ENCODE measurements around the gene SEC14L1.

The SEC14L1 gene

DNA sequence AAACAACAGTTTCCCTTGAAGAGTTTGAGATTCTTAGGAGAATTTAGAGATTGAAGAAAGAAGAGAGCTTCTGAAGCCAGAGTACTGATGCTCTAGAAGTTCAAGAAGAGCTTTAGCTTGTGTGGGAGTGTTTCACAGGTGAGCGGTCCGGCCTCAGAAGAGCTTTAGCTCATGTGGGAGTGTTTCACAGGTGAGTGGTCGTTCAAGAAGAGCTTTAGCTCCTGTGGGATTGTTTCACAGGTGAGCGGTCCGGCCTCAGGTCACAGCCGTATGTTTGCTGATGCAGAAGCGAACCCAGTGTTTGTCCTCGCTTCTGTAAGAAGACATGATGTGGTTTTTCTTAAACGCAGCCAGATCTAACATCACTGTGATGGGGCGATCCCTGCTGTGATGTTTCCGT, 76.4 kb downstream of the SEC14L1 start:
- no peak for DNase-seq

DNA sequence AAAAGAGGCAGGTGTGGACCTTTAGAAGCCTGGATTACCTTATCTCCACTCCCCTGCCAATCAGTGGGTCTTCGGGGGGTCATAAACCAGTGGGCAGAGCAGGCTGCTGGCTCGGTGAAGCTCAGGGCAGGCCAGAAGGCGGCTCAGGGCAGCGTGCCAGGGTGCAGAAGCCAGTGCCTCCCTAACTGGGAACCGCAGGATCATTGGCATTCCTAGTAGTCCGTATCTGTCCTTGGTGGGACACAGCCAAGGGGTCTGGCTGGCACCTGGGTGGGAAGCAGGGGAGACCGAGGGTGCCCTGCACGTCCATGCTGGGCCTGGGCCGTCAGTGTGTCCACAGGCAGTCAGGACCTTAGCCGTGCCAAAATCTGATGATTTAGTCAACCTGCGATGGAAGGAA, 76.8 kb downstream of the SEC14L1 start:
- no peak for DNase-seq

DNA sequence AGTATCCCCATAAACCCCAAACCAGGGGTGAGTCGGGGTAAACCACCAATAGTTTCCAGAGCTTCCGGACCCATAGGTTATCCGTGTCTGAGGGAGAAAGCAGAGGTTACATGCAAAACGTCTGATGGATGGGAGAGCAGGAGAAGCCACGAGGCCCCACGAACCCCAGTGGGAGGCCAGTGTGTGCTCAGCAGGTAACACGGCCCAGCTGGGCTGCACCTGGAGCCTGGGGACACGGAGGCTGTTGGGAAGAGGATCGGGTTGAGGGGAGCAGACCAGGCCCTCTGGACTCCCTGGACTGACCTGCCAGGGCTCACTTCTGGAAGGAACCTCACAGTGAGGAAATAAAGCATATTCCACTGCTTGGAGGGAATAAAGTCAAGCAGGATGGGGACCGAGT, 78.1 kb downstream of the SEC14L1 start:
- DNase-seq, result no peak

DNA sequence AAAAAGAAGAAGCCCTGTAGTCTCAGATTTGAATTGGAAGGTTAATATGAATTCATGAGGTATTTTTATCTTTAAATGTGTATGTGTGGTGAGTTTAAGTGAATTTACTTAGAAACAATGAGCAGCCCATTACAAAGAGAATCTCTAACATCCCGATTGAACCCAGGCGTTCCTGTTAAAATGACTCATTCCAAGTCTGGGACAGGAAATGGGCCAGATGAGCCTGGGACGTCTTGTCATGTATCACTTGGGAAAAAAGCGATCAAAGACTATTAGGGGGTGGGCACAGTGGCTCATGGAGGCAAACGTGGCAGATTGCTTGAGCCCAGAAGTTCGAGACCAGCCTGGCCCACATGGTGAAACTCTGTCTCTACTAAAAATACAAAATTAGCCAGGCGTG, 81.6 kb downstream of the SEC14L1 start:
- no peak for DNase-seq

- DNase-seq, result no peak
Measured at GRCh38 chr17:77223642-77224420, 83.1 kb downstream of the SEC14L1 start.

- no peak for DNase-seq
Measured at GRCh38 chr17:77225265-77225664, 84.5 kb downstream of the SEC14L1 start.

DNA sequence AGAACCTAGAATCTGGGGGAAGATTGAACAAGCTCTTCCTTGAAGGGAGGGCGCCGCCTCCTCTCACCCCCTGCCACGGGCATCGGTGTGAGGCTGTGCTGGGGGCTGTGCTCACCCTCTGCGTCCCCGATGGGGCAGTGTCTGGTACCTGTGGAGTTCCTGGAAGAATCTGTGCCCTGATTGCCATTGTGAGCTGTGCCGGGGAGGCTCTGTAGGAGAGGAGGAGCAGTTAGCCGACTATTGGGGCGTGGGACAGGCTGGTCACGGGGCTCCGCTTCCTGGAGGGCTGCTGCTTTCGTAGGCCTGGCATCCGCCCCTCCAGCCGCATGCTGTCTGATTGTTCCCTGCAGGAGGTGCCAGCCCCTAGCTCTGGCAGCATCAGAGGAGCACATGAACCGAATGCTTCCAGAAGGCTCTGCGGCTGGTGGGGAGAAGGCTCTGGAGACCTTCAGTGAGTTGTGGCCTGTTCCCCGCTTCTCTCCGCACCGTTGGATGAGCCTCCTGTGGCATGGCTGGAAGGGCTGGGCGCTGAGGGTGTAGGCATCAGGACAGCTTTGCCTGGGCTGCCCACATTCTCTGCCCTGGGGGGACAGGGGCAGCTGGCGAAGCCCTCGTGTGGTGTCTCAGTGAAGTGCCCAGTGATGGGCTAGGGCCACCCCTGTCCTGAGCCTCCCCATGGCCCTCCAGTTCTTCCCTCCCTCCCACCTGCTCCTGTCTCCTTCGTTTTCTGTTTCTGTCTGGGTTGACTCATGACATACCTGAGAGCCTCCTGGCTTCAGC, 86.9 kb downstream of the SEC14L1 start:
- no peak for DNase-seq

GRCh38 chr17:77228241-77228752, 87.5 kb downstream of the SEC14L1 start:
- no peak for DNase-seq

DNA sequence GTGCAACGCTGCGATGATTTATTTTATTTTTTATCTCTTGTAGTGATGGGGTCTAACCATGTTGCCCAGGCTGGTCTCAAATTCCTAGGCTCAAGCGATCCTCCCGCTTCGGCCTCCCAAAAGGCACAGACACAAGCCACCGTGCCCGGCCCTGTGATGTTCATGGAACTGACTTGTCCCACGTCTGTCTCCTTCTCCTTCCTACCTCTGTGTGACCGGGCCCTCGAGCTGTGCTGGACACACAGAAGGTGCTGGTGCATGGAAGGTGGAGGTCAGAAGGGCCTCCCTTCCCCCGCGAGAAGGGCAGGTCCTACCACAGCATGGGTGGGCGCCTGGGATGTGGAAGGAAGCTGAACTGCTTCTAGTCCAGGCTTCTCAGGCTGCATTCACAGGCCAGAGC, 88.0 kb downstream of the SEC14L1 start:
- DNase-seq, result no peak

DNA sequence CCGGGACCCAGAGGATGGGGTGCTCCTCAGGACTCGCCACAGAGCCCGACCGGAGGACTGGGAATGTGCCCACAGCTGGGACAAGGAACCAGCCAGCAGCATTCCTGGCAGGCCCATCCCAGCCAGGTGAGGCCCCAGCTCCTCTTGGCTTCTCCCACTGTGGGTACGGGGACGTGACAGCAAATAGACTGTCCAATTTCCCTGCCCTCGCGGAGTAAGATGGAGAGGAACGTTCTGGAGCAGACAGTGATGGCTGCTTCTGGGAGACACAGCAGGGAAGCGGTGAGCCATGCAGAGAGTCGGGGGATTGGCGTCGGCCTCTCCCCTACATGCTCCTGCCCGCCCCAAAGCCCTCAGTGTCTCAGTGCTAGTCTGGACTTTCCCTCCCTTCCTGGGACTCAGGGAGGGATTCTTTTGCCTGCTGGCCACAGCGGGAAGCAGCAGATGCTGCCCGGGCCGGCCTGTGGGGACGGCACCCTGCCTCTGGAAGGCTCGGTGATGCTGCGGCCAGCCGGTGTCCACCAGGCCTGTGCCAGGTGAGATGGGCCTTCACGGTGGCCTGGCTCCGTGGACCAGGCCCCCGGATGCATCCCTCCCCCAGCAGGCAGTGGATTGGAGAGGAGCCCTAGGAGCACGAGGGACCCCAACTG, 89.1 kb downstream of the SEC14L1 start:
- no peak for DNase-seq

- no peak for DNase-seq
Measured at GRCh38 chr17:77230436-77230830, 89.7 kb downstream of the SEC14L1 start.

- no peak for DNase-seq
Measured at GRCh38 chr17:77231076-77231871, 90.5 kb downstream of the SEC14L1 start.

DNA sequence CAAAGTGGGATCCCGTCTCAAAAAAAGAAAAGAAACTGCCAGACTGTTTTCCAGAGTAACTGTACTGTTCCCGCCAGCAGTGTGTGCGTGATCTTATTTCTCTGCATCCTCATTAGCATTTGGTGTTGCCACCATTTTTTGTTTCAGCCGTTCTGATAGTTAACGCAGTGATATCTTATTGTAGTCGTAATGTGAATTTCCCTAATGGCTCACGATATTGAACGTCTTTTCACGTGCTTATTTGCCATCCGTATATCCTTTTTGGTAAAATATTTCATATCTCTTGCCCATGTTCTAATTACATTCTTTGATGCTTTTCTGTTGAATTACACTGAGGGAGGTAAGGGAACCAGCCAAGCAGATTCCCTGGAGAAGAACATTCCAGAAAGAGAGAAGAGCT, 92.4 kb downstream of the SEC14L1 start:
- no peak for DNase-seq

GRCh38 chr17:77233635-77234334, 93.0 kb downstream of the SEC14L1 start:
- DNase-seq, result peak; percentile 24 to 39

DNA sequence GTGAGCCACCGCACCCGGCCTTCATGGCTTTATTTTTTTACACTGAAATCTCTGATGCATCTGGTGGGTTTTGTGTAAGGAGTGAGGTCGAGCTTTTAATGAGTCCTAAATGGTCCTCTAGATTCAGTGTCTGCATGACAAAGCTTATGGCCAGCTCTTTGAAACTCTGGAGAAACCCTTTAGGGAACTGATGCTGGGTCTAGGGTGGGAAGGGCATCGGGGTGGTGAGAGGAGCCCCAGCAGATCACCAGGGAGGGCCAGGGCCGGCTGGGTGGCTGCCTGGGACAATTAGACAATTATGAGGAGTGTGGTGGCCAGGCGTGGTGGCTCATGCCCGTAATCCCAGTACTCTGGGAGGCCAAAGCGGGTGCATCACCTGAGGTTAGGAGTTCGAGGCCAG, 93.9 kb downstream of the SEC14L1 start:
- DNase-seq, result no peak

DNA sequence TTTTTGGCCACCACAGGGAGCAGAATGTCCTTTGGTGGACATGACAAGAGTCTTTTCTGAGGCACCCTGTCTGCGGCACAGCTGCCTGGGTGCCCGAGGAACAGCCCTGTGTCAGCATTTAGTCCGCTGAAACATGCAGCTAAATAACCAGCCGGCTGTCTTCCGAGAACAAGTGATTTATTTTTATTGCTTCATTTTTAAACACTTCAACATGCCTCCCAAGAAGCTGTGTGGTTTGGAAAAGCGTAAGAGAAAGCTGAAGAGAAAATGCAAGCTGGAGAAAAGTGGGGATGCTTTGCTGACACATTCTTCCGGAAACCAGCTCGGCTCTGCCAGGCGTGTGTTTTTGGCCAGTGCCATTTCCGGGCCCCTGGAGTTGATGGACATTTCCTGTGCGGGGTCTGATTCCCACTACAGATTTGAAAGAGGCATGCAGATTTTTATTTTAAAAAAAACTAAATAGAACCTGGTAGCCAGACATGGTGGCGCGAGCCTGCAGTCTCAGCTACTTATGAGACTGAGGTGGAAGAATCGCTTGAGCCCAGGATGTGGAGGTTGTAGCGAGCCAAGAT, 94.7 kb downstream of the SEC14L1 start:
- peak; percentile 31 to 52 for DNase-seq

GRCh38 chr17:77237232-77238008, 96.7 kb downstream of the SEC14L1 start:
- no peak for DNase-seq

GRCh38 chr17:77240976-77241375, 100.2 kb downstream of the SEC14L1 start:
- DNase-seq, result no peak

- DNase-seq, result no peak
Measured at GRCh38 chr17:77242118-77242851, 101.5 kb downstream of the SEC14L1 start.

Measured in activated CD4-positive, alpha-beta T cell treated with anti-CD3 and anti-CD28 coated beads, Interleukin-2, amount 50 U/mL, for 48 hours (primary cell).